Activated CD4-positive, alpha-beta T cell treated with anti-CD3 and anti-CD28 coated beads, Interleukin-2, amount 50 U/mL, for 4 hours (primary cell): ENCODE results near the gene CCDC192.
"Not testable (repeated sequence)": the region's sequence is repeated elsewhere in the genome, so short reads cannot be mapped to it uniquely, and the experiment has no call there.

ENCODE experiments used
- DNase-seq, 2 experiments: peaks; one replicate each; pipeline ENCODE4 v3.0.0-alpha.2; 2020

The CCDC192 gene

GRCh38 chr5:127700237-127700766 lies 2.9 kb upstream of the CCDC192 start:
- DNase-seq: no peak

DNA sequence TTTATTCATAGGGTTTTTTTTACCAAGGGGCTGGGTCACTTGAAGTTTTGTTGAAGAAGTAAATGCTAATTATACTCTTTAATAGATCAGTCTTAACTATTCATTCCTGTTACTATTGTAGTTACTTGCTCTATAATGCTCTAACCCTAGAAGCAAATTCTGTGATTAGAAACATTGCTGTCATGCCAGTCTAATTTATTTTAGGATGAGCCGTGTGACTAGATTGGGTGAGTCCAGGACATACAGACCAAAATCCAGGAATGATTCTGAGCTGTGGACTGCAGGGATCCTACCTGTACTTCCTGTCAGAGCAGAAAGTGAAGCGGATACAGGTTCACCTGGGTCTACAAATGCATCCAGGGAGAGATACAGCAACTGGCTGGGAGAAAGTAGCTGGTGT lies 757 bp upstream of the CCDC192 start:
- DNase-seq: no peak

DNA sequence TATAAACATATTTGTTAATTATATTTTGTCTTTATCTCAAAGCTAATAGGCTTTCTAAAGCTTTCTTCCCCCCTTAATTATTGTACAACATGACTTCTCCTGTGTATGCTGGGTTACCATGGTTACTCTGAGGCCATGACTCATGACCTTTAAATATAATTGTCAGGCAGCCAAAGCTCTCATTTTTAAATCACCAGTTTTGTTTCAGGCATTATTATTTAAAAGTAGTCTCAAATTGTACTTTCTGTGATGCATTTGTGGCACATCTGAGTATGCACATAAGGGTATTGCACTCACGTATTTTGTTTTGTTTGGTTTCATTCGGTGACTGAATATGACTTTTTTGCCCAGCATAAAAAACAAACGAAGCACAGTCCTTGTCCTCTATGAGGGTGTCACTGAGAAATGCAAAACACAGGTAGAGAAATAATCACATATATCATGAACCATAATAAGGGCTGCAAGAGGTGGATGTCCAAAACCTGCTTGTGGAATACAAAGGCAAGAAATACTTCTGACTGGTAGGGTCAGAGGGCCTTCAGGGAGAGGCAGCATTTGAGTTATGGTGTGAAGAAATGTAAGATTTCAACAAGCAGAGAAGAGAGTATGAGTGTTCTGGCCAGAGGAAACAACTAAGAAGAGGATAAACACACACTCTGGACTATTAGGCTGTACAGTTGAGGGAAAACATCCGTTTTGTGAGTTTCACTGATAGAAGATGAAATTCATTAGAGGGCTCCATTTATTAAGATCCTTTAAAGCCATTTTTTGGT lies 2.1 kb downstream of the CCDC192 start:
- no peak for DNase-seq

DNA sequence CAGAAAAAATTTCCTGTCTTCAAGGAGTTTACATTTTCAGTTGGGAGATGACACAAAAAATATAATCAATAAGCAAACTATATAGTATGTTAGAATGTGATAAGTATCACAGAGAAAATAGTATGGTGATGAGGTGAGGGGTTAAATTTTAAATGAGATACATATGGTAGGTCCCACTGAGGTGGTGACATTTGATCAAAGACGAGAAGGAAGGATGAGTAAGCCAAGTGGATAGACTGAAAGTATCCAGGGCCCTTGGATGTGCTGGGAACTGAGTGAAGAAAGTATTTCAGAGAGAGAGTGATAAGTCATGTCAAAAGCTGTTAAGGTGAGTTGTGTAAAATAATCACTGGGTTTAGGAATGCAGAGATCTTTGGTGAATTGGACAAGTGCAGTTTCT lies 3.5 kb downstream of the CCDC192 start:
- DNase-seq: no peak

DNA sequence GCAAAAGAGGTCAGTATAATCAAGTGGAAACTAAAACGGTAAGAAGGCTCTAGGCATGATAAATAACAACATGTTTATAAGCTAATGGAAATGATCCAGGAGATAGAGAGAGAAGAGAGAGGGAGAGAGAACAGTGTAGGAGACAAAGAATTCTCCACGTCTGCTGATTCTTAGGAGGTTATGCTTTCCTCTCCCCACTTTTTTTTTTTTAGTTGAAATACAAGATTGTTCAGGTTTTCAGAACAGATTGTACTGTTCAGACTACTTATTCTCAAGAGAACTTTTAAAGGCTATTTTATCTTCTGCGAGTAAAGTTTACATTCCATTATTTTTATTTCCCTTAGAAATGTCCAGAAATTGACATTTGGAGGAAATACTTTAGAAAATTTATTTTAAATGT lies 4.0 kb downstream of the CCDC192 start:
- no peak for DNase-seq

- DNase-seq: not testable (repeated sequence)
Measured at GRCh38 chr5:127713083-127713482, 9.9 kb downstream of the CCDC192 start.

GRCh38 chr5:127718181-127718580 lies 15.0 kb downstream of the CCDC192 start:
- no peak for DNase-seq

DNA sequence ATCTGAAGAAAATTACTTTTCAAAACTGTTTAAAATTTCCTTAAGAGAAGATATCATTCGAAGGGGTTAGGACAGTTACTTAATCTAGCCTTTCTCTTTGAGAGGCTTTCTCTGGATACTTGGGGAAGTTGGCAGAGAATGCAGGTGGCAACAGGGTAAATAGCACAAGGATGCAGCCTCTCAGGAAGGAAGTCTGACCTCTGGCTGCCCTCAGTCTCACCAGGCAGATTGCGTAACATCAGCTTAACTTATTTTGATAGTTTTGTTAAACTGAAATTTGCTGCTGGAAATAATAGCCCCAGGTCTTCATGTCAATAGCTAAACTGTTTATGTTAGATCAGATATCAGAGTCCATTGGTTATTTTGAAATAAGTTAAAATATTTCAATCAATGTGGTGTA lies 20.4 kb downstream of the CCDC192 start:
- no peak for DNase-seq

GRCh38 chr5:127725673-127726072 lies 22.5 kb downstream of the CCDC192 start:
- DNase-seq: no peak

- no peak for DNase-seq
Measured at GRCh38 chr5:127732963-127733362, 29.8 kb downstream of the CCDC192 start.

GRCh38 chr5:127739348-127739747 lies 36.2 kb downstream of the CCDC192 start:
- DNase-seq: not testable (repeated sequence)

GRCh38 chr5:127739807-127740384 lies 36.7 kb downstream of the CCDC192 start:
- no peak for DNase-seq

DNA sequence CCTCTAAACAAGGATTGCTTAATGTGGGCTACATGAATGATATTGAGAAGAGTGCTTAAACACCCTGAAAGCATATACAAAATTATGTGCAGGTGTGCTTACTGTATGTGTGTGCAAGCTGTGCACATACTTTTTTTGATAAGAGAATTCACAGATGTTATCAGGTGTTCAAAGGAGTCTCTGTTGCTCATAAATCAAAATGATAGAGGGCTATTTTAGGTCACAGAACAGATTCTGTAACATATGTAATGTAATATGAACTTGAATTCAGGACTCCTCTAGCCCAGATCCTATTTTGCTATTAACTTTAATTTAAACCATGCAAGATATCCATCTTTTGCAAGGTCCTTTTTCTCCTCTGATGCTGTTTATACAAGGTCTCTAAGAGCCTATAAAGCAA lies 38.2 kb downstream of the CCDC192 start:
- DNase-seq: no peak

DNA sequence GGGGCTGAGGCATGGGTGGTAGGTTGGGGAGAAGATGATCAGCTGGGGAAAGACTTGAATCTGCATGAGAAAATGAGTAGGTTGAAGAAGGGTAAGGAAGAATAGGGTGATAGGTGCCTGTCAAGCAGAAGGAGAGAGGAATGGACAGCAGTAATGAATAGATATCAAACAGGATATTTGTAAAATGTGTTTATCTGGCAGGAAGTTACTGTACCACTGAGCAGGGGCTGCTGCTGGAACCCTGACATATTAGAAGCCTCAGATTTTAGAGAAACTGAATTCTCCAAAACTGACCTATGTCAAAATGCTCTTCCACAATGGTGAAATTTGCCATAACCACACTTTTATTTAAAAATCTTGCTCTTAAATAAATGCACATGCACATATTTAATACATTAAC lies 41.0 kb downstream of the CCDC192 start:
- no peak for DNase-seq

GRCh38 chr5:127746756-127747155 lies 43.6 kb downstream of the CCDC192 start:
- DNase-seq: no peak

DNA sequence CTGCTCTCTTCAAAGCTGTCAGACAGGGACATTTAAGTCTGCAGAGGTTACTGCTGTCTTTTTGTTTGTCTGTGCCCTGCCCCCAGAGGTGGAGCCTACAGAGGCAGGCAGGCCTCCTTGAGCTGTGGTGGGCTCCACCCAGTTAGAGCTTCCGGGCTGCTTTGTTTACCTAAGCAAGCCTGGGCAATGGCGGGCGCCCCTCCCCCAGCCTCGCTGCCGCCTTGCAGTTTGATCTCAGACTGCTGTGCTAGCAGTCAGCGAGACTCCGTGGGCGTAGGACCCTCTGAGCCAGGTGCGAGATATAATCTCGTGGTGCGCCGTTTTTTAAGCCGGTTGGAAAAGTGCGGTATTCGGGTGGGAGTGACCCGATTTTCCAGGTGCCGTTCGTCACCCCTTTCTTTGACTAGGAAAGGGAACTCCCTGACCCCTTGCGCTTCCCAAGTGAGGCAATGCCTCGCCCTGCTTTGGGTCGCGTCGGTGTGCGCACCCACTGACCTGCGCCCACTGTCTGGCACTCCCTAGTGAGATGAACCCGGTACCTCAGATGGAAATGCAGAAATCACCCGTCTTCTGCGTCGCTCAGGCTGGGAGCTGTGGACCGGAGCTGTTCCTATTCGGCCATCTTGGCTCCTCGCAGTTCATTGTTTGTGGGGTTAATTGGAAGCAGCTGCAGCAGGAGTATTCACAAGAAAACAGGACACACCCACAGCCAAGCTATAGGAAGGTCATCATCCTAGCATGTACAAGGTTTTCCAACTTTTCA lies 49.5 kb downstream of the CCDC192 start:
- DNase-seq: not testable (repeated sequence)

DNA sequence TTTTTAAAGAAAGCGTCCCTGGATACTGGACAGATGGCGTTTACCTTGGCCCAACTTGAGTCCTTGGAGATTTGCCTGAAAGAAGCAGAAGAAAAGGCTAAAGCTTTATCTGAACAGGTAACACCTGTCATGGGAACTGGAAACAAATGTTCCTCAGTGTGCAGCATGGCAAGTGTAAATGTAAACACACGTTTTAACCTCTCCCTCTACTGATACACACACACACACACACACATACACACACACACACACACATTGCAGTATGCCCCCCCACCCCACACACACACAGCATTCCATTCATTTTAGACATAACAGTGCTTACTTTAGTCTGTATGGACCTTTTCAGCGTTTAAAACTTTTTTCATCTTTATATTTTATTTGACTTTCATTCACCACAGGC lies 51.1 kb downstream of the CCDC192 start:
- no peak for DNase-seq

DNA sequence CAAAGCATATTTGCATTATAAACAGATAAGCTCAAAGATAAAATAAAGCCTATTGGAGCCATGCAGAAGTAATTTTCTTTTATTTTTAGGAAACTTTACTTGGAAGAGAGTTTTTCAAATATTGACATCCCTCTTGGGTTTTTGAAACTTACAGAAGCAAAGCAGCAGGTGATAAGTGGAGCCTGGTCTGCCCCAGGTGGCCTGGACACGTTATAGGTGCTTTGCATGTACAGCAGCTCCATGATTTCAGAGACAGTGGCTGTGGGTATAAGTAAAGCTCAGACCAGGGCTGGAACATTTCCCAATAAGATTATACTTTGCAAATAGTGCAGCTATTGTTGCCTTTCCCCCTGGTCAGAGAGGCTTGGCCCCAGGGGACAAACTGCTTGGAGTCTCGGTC lies 51.5 kb downstream of the CCDC192 start:
- no peak for DNase-seq

DNA sequence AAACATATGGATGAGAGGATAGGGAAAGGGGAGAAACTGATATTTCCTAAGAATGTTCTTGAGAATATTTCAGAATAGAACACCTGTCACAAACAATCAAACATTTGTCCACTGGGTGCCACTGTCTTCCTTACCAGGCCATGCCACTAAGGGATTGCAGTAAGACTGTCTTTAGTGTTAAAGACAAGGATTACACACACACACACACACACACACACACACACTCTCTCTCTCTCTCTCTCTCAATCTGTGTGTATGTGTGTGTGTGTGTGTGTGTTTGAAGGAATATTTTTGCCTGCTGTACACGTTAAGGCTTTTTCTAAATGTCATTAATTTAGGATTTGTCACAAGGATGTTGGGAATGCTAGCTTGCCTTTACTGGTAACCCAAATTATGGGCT lies 54.4 kb downstream of the CCDC192 start:
- DNase-seq: no peak

DNA sequence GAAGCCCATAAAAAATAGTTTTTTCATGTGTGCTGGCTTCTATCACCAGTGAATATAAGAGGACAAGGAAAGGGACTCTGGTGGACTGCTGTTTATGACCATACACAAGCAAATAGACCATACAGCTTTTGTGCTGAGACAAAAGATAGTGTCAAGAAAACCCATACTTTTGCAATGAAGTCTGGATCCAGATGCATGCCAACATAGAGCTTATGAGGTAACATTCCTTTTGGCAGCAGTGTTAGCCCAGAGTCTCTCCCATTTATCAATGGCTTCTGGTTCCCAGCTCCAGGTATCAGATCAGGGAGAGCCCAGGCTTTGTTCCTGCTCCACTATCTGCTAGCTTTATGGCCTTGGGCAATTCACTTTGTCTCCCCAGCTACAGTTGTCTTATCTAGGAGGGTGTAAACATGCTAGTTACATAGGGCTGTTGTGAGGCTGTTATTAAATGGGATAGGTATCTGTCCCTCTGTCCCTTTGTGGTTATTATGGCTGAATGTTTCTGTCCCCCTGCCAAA lies 55.6 kb downstream of the CCDC192 start:
- DNase-seq: no peak

GRCh38 chr5:127761869-127762268 lies 58.7 kb downstream of the CCDC192 start:
- DNase-seq: no peak

DNA sequence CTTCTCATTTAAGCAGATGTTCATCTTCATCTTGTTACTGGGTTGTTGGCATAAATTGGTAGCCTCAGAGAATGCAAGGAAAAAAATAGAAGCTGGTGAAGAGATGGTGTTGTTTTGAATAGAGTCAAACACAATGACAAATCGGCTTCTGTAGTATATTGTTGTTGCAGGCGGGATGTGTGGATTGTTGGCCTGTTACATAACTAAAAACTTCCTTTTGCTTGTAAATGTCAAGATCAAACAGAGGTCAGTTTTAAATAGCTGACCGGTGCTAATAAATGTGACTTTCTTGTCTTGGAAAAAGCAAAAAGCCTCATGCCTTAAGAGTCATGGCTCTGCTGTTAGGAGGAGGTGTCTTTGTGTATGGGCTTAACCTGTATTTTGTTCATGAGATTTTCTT lies 59.2 kb downstream of the CCDC192 start:
- DNase-seq: no peak

GRCh38 chr5:127766676-127767335 lies 63.6 kb downstream of the CCDC192 start:
- no peak for DNase-seq
